ENCODE measurements around the gene CADM4. TPM values are rescaled to one million over a fixed set of nuclear protein-coding genes. Genes with fewer than 3 reads are reported as not detected.
A peak's percentile ranks its signal among the peaks of the same experiment; 100 is the strongest.
"Not testable (repeated sequence)": the region's sequence is repeated elsewhere in the genome, so short reads cannot be mapped to it uniquely, and the experiment has no call there.

CADM4 gene
- total and polyA plus RNA-seq, 8 donors: 5.9 to 11.3 (median 8.7) TPM

- Histone ChIP-seq H3K9me3 (no peaks in the 10 kb centered on the region), H3K27ac (no peak overlapping the region), H3K4me3 (no peak overlapping the region), H3K4me1 (no peaks in the 10 kb centered on the region), H3K27me3 (no peaks in the 10 kb centered on the region), H3K36me3 (no peaks in the 10 kb centered on the region)
- no peak for FAIRE-seq
- WGBS, 2 donors: 72 to 76% methylated on average over 2 of the region's 2 CpGs
- TF ChIP-seq CTCF (IDR thresholded peaks at IDR 0.05): no peak
- intact Hi-C loops (cut with DNase I): loop anchor here in 1 of 3 donors (10.0 kb wide), 1 partner anchor 87 kb away; no protein-coding TSS in a partner anchor
- no peak for ATAC-seq
- DNase-seq: no peak
Measured at GRCh38 chr19:43641333-43641732, 1.7 kb upstream of the CADM4 start.

- Histone ChIP-seq H3K4me3 (peak overlapping the region in 3 of 4 donors; percentile 26 to 53 (median 52)), H3K27ac (no peak overlapping the region), H3K27me3 (no peaks in the 10 kb centered on the region), H3K4me1 (no peaks in the 10 kb centered on the region), H3K9me3 (no peaks in the 10 kb centered on the region), H3K36me3 (no peaks in the 10 kb centered on the region)
- TF ChIP-seq CTCF (IDR thresholded peaks at IDR 0.05): no peak
- ATAC-seq: peak in 3 of 4 donors; percentile 3 to 10 (median 8)
- no peak for DNase-seq
- 6 to 12% methylated on average over 9 of the region's 9 CpGs for WGBS, 2 donors
- no peak for FAIRE-seq
- intact Hi-C loops (cut with DNase I): loop anchor here in 1 of 3 donors (10.0 kb wide), 1 partner anchor 86 kb away; no protein-coding TSS in a partner anchor
Measured at GRCh38 chr19:43640424-43640757, 741 bp upstream of the CADM4 start.

GRCh38 chr19:43638995-43639518, 593 bp downstream of the CADM4 start:
- H3K9me3 ChIP-seq: no peaks in the 10 kb centered on the region
- H3K4me1 ChIP-seq: no peaks in the 10 kb centered on the region
- WGBS, 2 donors: 8 to 13% methylated on average over 8 to 18 of the region's 18 CpGs
- H3K27ac ChIP-seq: no peak overlapping the region
- peak overlapping the region; percentile 12 to 52 (median 34) for H3K4me3 ChIP-seq
- DNase-seq (peak in 1 of 6 donors; percentile 74), ATAC-seq (no peak), FAIRE-seq (no peak)
- intact Hi-C loops (cut with DNase I): no loop called here
- H3K27me3 ChIP-seq: no peaks in the 10 kb centered on the region
- H3K36me3 ChIP-seq: no peaks in the 10 kb centered on the region
- no peak for TF ChIP-seq CTCF (IDR thresholded peaks at IDR 0.05)

GRCh38 chr19:43638214-43638994, 1.2 kb downstream of the CADM4 start:
- no peaks in the 10 kb centered on the region for H3K27me3 ChIP-seq
- WGBS, 2 donors: 70 to 80% methylated on average over 13 of the region's 13 CpGs
- no peaks in the 10 kb centered on the region for H3K9me3 ChIP-seq
- H3K36me3 ChIP-seq: no peaks in the 10 kb centered on the region
- intact Hi-C loops (cut with DNase I): no loop called here
- DNase-seq (no peak), FAIRE-seq (no peak), ATAC-seq (no peak)
- TF ChIP-seq CTCF (IDR thresholded peaks at IDR 0.05): no peak
- H3K27ac ChIP-seq: no peak overlapping the region
- H3K4me1 ChIP-seq: no peaks in the 10 kb centered on the region
- H3K4me3 ChIP-seq: no peak overlapping the region

GRCh38 chr19:43636121-43636683, 3.4 kb downstream of the CADM4 start:
- no peak for FAIRE-seq
- Histone ChIP-seq H3K27ac (no peak overlapping the region), H3K9me3 (no peaks in the 10 kb centered on the region), H3K4me3 (no peak overlapping the region), H3K27me3 (no peaks in the 10 kb centered on the region), H3K4me1 (no peaks in the 10 kb centered on the region), H3K36me3 (no peaks in the 10 kb centered on the region)
- ATAC-seq: no peak
- 81 to 85% methylated on average over 14 of the region's 14 CpGs for WGBS, 2 donors
- DNase-seq: no peak
- intact Hi-C loops (cut with DNase I): no loop called here
- TF ChIP-seq CTCF (IDR thresholded peaks at IDR 0.05): no peak

GRCh38 chr19:43635561-43635940, 4.1 kb downstream of the CADM4 start:
- H3K4me1 ChIP-seq; FAIRE-seq; DNase-seq; H3K9me3 ChIP-seq; H3K4me3 ChIP-seq; intact Hi-C loops (cut with DNase I); ATAC-seq; H3K27ac ChIP-seq; H3K36me3 ChIP-seq; H3K27me3 ChIP-seq: not testable (repeated sequence)
- WGBS, 2 donors: 58 to 70% methylated on average over 2 of the region's 2 CpGs
